Spleen (tissue), 11 donors: ENCODE results near the gene SLC9C1. TPM values are rescaled to one million over a fixed set of nuclear protein-coding genes. Genes with fewer than 3 reads are reported as not detected.

Experiments
- DNase-seq: peaks from one replicate; pipeline ENCODE4 v3.0.0-alpha.2; 2020
- H3K27ac ChIP-seq, 8 donors: fragments of 200-600 bp; sonication (generic) in 7 of 8; 1 replicate in 4 of 8; 2 replicates in 4 of 8; pipeline versions ENCODE4 v1.5.0 to v1.8.0; 2016 to 2021; ENCODE audit warnings: inconsistent platforms in 4 of 8, mild to moderate bottlenecking in 4 of 8, moderate library complexity in 1 of 8
- H3K27me3 ChIP-seq, 7 donors: fragments of 200-600 bp; sonication (generic) in 6 of 7; replicated peaks in 1 of 7; 1 replicate in 4 of 7; 2 replicates in 3 of 7; pipeline versions ENCODE4 v1.5.0 to v1.8.0; 2016 to 2021; ENCODE audit warnings: inconsistent platforms in 3 of 7, mild to moderate bottlenecking in 1 of 7
- H3K36me3 ChIP-seq, 6 donors: fragments of 200-600 bp; sonication (generic) in 5 of 6; 1 replicate in 4 of 6; 2 replicates in 2 of 6; pipeline versions ENCODE4 v1.5.0 to v1.8.0; 2016 to 2021; ENCODE audit warnings: inconsistent platforms in 2 of 6
- H3K4me1 ChIP-seq, 6 donors: fragments of 200-600 bp; sonication (generic) in 5 of 6; 1 replicate in 3 of 6; 2 replicates in 3 of 6; pipeline versions ENCODE4 v1.5.0 to v1.8.0; 2016 to 2021; ENCODE audit warnings: inconsistent platforms in 3 of 6
- H3K4me3 ChIP-seq, 8 donors: fragments of 200-600 bp; sonication (generic) in 7 of 8; 1 replicate in 4 of 8; 2 replicates in 4 of 8; pipeline versions ENCODE4 v1.5.0 to v1.8.0; 2016 to 2021; ENCODE audit warnings: inconsistent platforms in 4 of 8, mild to moderate bottlenecking in 4 of 8, moderate library complexity in 2 of 8
- H3K9me3 ChIP-seq, 8 donors: fragments of 200-600 bp; sonication (generic) in 7 of 8; 1 replicate in 4 of 8; 2 replicates in 4 of 8; pipeline versions ENCODE4 v1.5.0 to v1.8.0; 2016 to 2021; ENCODE audit warnings: inconsistent platforms in 4 of 8
- POLR2A ChIP-seq, 3 donors: fragments of 450-650 bp; IDR thresholded peaks; one replicate each; pipeline ENCODE4 v1.5.1; 2017; ENCODE audit warnings: antibody characterized with exemption in 3 of 3, mild to moderate bottlenecking in 1 of 3
- POLR2AphosphoS5 ChIP-seq, 3 donors: sonication (generic); formaldehyde crosslinking; IDR thresholded peaks; one replicate each; pipeline ENCODE4 v1.5.1; 2017; ENCODE audit warnings: antibody characterized with exemption in 3 of 3
- WGBS, 5 donors: extraction: QIAGEN DNeasy Blood & Tissue Kit in 3 of 5; methylation state at CpG; one replicate each; pipeline versions ENCODE4 v1.1.5 to v1.1.7; 2013 to 2018; 5-methylcytosine and 5-hydroxymethylcytosine counted together
- intact Hi-C: fragments of 100-400 bp; cut with DNase I; formaldehyde crosslinking; loops from one replicate; pipeline ENCODE4 v1.15.0; 2023; ENCODE audit warnings: low total_unique reads
- polyA plus RNA-seq, 3 donors: library from polyadenylated mRNA; stranded (reverse); fragments of 200-250 nt; gene quantifications; one replicate each; pipeline ENCODE4 v1.2.1, GENCODE V29; 2013
- total RNA-seq, 7 donors: library from RNA; depleted of rRNA in 3 of 7; stranded (reverse); fragments of >200 nt in 3 of 7; fragmentation: NEBNext Ultra II Directional in 4 of 7; extraction: Animal tissue kit (Norgen Biotek cat#: 25700) in 4 of 7; gene quantifications; one replicate each; pipeline versions ENCODE4 v1.1.0 to v1.2.1, GENCODE V29; 2016 to 2021
- TF ChIP-seq, protein P1 (sequence below), 11 experiments: fragments of 200-600 bp in 7 of 11; fragments of 450-650 bp in 4 of 11; sonication (generic) in 4 of 11; IDR thresholded peaks in 8 of 11; conservative IDR thresholded peaks in 3 of 11; 1 replicate in 7 of 11; 2 replicates in 4 of 11; pipeline versions ENCODE4 v1.4.0 to v1.8.0; 2016 to 2021; ENCODE audit warnings: antibody characterized with exemption in 11 of 11, inconsistent platforms in 4 of 11, mild to moderate bottlenecking in 1 of 11
- donor health status: healthy with polysubstance abuse.
- donor health status: DM: no; HTN: no; CAD: no; lungs with moderate emphysema.
- donor health status: DM: no; HTN: no; CAD: no.
- donor health status: Bipolar disorder and iron deficiency.
- donor health status: healthy.
- donor health status: DM: no; HTN: no; CAD: no.
- donor health status: DM: yes; HTN: yes; CAD: no.

The SLC9C1 gene
- total and polyA plus RNA-seq, 10 donors: 0.05 to 0.18 TPM; not detected in 8

DNA sequence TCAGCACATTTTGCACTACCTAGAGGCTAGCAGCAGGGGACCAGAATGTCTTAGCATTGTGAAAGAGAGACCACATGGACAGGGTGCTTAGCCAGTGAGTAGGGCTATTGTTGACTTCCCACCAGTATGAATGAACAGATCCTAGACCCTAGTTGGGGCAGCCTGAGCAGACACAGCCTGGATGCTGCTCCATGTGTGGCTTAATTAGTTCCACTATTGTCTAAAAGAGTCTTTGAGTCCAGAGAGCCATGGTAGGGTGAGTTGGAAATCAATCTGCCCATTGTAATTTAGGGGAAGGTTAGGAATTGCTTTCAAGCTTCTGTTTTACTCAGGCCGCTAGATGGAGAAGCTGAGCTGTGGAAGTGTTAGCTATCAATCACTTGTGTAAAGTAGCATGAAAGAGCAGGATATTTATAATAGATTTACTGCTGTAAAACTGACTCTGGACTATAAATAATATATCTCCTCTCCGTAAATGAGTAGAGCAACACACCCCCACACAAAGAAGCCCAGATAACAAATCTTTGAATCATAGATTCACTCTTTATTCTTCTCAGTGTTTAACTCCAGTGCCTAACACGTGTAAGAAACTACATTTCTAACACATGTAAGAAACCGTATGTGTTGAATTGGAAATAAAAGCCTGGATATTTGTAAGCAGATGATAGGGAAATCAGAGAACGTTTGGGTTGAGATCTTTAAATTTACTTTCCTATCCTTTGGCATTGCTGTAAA lies 156.9 kb downstream of the SLC9C1 start:
- no peak overlapping the region for H3K4me3 ChIP-seq
- H3K36me3 ChIP-seq: no peaks in the 10 kb centered on the region
- WGBS, 5 donors: 31 to 36% (median 32%) methylated on average over 5 of the region's 5 CpGs
- intact Hi-C loops: no loop called here
- H3K9me3 ChIP-seq: no peaks in the 10 kb centered on the region
- H3K4me1 ChIP-seq: peaks cover 0 to 63% (median 25%) of the 10 kb centered on the region in 6 donors
- no peak for DNase-seq
- peak overlapping the region in 1 of 8 donors; percentile 3 for H3K27ac ChIP-seq
- H3K27me3 ChIP-seq: no peaks in the 10 kb centered on the region
- TF ChIP-seq, protein P1, sequence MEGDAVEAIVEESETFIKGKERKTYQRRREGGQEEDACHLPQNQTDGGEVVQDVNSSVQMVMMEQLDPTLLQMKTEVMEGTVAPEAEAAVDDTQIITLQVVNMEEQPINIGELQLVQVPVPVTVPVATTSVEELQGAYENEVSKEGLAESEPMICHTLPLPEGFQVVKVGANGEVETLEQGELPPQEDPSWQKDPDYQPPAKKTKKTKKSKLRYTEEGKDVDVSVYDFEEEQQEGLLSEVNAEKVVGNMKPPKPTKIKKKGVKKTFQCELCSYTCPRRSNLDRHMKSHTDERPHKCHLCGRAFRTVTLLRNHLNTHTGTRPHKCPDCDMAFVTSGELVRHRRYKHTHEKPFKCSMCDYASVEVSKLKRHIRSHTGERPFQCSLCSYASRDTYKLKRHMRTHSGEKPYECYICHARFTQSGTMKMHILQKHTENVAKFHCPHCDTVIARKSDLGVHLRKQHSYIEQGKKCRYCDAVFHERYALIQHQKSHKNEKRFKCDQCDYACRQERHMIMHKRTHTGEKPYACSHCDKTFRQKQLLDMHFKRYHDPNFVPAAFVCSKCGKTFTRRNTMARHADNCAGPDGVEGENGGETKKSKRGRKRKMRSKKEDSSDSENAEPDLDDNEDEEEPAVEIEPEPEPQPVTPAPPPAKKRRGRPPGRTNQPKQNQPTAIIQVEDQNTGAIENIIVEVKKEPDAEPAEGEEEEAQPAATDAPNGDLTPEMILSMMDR (IDR thresholded peaks at IDR 0.05 in 8 of 11, conservative IDR thresholded peaks at IDR 0.05 in 3 of 11): peak in 10 of 11 experiments; percentile 13 to 50 (median 34)
- TF ChIP-seq POLR2AphosphoS5 (IDR thresholded peaks at IDR 0.05): no peak

DNA sequence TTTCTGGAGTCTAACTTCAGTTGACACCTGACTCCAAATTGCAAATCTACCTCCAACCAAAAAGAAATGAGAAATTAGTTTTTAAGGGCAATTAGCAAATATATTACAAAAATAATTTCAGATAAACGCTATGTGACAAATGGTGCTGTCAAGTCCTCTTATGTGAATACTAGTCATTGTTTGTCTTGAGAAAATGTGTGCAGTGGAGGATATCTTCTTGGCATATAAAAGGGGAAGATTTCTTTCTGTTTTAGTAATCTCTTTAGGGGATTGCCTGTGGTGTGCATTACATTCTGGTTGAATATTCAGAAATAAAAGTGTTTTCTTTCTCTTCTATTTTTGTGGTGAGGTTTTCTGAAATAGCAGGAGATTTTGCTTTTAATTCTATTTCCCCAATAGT lies 158.0 kb downstream of the SLC9C1 start:
- peaks cover 0 to 74% (median 25%) of the 10 kb centered on the region in 6 donors for H3K4me1 ChIP-seq
- no peak for DNase-seq
- H3K4me3 ChIP-seq: no peak overlapping the region
- no peaks in the 10 kb centered on the region for H3K36me3 ChIP-seq
- TF ChIP-seq POLR2AphosphoS5 (IDR thresholded peaks at IDR 0.05): no peak
- no peak for TF ChIP-seq POLR2A (IDR thresholded peaks at IDR 0.05)
- TF ChIP-seq, protein P1 (IDR thresholded peaks at IDR 0.05 in 8 of 11, conservative IDR thresholded peaks at IDR 0.05 in 3 of 11): no peak
- peak overlapping the region in 1 of 8 donors; percentile 79 for H3K27ac ChIP-seq
- intact Hi-C loops: no loop called here
- no peaks in the 10 kb centered on the region for H3K27me3 ChIP-seq
- no peaks in the 10 kb centered on the region for H3K9me3 ChIP-seq
- WGBS, 5 donors: 47 to 84% (median 69%) methylated on average over 1 of the region's 1 CpG

DNA sequence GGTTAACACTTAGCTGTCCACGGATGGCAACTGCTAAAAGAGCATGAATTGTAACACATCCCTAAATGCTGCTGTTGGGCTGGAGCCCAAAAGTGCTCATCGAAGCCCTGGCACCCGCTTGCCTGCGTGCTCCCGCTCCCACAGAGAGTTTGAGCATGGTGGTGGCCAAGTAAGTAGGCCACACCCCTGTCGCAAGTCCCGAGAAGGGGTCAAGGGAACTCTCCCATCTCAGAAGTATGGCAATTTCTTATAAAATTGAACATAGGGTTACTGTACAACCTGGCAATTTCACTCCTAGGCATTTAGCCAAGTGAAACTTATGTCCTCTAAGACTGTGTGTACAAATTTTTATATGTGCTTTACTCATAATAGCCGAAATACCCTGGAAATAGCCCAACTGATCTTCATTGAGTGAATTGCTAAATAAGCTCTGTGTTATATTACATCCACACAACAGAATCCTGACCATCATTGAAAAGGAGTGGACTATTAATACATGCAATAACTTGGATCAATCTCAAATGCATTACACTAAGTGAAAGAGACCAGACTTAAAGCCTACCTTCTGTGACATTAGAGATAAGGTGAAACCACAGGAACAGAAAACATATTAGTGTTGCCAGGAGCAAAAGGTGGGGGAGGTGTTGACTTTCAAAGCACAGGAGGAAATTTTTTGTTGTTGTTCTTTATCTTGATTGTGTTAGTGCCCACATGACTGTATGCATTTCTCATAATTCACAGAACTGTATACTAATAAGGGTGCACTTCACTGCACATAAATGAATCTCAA lies 159.5 kb downstream of the SLC9C1 start:
- no peaks in the 10 kb centered on the region for H3K36me3 ChIP-seq
- H3K27ac ChIP-seq: peak overlapping the region in 4 of 8 donors; percentile 13 to 79 (median 49)
- H3K27me3 ChIP-seq: no peaks in the 10 kb centered on the region
- H3K4me3 ChIP-seq: no peak overlapping the region
- H3K4me1 ChIP-seq: peaks cover 0 to 89% (median 29%) of the 10 kb centered on the region in 6 donors
- TF ChIP-seq POLR2A (IDR thresholded peaks at IDR 0.05) (no peak), POLR2AphosphoS5 (IDR thresholded peaks at IDR 0.05) (no peak)
- TF ChIP-seq, protein P1 (IDR thresholded peaks at IDR 0.05 in 8 of 11, conservative IDR thresholded peaks at IDR 0.05 in 3 of 11): no peak
- intact Hi-C loops: no loop called here
- no peak for DNase-seq
- whole genome bisulfite sequencing, 5 donors: 79 to 92% (median 84%) methylated on average over 5 to 8 of the region's 8 CpGs
- H3K9me3 ChIP-seq: no peaks in the 10 kb centered on the region
